HG03558 (cell line): ENCODE results near the gene NOL4.
"Not testable (repeated sequence)": the region's sequence is repeated elsewhere in the genome, so short reads cannot be mapped to it uniquely, and the experiment has no call there.

Experiments
- ATAC-seq: cut with Tn5 transposase; IDR thresholded peaks from one replicate; pipeline ENCODE4 v1.9.1; 2021; ENCODE audit warnings: moderate number of reproducible peaks; ENCODE audit not compliant: unreplicated experiment; ENCODE audit errors: extremely low read depth

The NOL4 gene

GRCh38 chr18:34224423-34225217, at the start of gene NOL4:
NOL4 (minus strand) TSS chr18:34224913; CDS start chr18:34223253, 1,660 bp downstream.
- ATAC-seq = no peak

GRCh38 chr18:34266029-34266428, 41.3 kb upstream of the NOL4 start:
- not testable (repeated sequence) for ATAC-seq

- ATAC-seq = no peak
These were observed 37.4 kb upstream of the NOL4 start for GRCh38 chr18:34261865-34262780.

- ATAC-seq = no peak
These were observed 33.5 kb upstream of the NOL4 start for GRCh38 chr18:34258176-34258575.

- ATAC-seq = no peak
These were observed 27.2 kb upstream of the NOL4 start for GRCh38 chr18:34251919-34252318.

- ATAC-seq = no peak
These were observed 24.0 kb upstream of the NOL4 start for GRCh38 chr18:34248727-34249126.

- no peak for ATAC-seq
These were observed 18.0 kb upstream of the NOL4 start for GRCh38 chr18:34242739-34243138.

GRCh38 chr18:34233781-34234388, 9.2 kb upstream of the NOL4 start:
- ATAC-seq = not testable (repeated sequence)

GRCh38 chr18:34225218-34225553, 473 bp upstream of the NOL4 start:
- ATAC-seq = no peak

- no peak for ATAC-seq
These were observed 755 bp downstream of the NOL4 start for GRCh38 chr18:34223893-34224422.

GRCh38 chr18:34223164-34223892, 1.4 kb downstream of the NOL4 start:
- ATAC-seq = no peak

- ATAC-seq = peak; percentile 48
These were observed 2.2 kb downstream of the NOL4 start for GRCh38 chr18:34222307-34223163.

- no peak for ATAC-seq
These were observed 2.8 kb downstream of the NOL4 start for GRCh38 chr18:34221971-34222306.

GRCh38 chr18:34220081-34220815, 4.5 kb downstream of the NOL4 start:
- ATAC-seq = no peak

GRCh38 chr18:34219651-34220050, 5.1 kb downstream of the NOL4 start:
- no peak for ATAC-seq

GRCh38 chr18:34212511-34212910, 12.2 kb downstream of the NOL4 start:
- ATAC-seq = no peak

GRCh38 chr18:34207344-34207851, 17.3 kb downstream of the NOL4 start:
- ATAC-seq = no peak

GRCh38 chr18:34203866-34204265, 20.8 kb downstream of the NOL4 start:
- ATAC-seq = no peak
